CD14-positive monocyte (primary cell): ENCODE measurements around the gene TMEM171. TPM values are rescaled to one million over a fixed set of nuclear protein-coding genes. Genes with fewer than 3 reads are reported as not detected.

Experiments
- DNase-seq, 3 donors: peaks; one replicate each; pipeline ENCODE4 v3.0.0-alpha.2; 2011 to 2022
- H2AFZ ChIP-seq: 2 replicates; pipeline ENCODE4 v1.6.0; 2012; ENCODE audit warnings: mild to moderate bottlenecking, low read depth, low read length, inconsistent platforms; ENCODE audit not compliant: insufficient read depth, poor library complexity, severe bottlenecking
- H3K27ac ChIP-seq, 2 donors: 1 replicate in 1 of 2; 2 replicates in 1 of 2; pipeline ENCODE4 v1.5.1; 2012 to 2013; ENCODE audit warnings: low read length in 2 of 2, control low read depth in 1 of 2, inconsistent platforms in 1 of 2, low read depth in 1 of 2, mild to moderate bottlenecking in 1 of 2
- H3K27me3 ChIP-seq, 2 donors: one replicate each; pipeline versions ENCODE4 v1.6.0 to v1.6.1; 2011 to 2013; ENCODE audit warnings: low read length in 2 of 2; ENCODE audit not compliant: control insufficient read depth in 2 of 2, insufficient read depth in 2 of 2
- H3K36me3 ChIP-seq, 2 donors: replicated peaks in 1 of 2; 1 replicate in 1 of 2; 2 replicates in 1 of 2; pipeline versions ENCODE4 v1.5.1 to v1.6.1; 2012 to 2013; ENCODE audit warnings: low read length in 2 of 2, control low read depth in 1 of 2, inconsistent platforms in 1 of 2, mild to moderate bottlenecking in 1 of 2; ENCODE audit not compliant: insufficient read depth in 2 of 2, control insufficient read depth in 1 of 2
- H3K4me1 ChIP-seq, 2 donors: 1 replicate in 1 of 2; 2 replicates in 1 of 2; pipeline versions ENCODE4 v1.5.1 to v1.6.1; 2012 to 2013; ENCODE audit warnings: low read length in 2 of 2, control low read depth in 1 of 2, inconsistent platforms in 1 of 2, mild to moderate bottlenecking in 1 of 2, moderate library complexity in 1 of 2; ENCODE audit not compliant: insufficient read depth in 2 of 2, control insufficient read depth in 1 of 2
- H3K4me2 ChIP-seq: replicated peaks from 2 replicates; pipeline ENCODE3; 2012; ENCODE audit warnings: low read length, moderate library complexity, mild to moderate bottlenecking; ENCODE audit not compliant: poor library complexity, severe bottlenecking; ENCODE audit errors: extremely low read depth
- H3K4me3 ChIP-seq, 3 experiments: fragments of 200-600 bp in 1 of 3; sonication (generic) in 1 of 3; replicated peaks in 1 of 3; 1 replicate in 2 of 3; 2 replicates in 1 of 3; pipeline ENCODE4 v1.5.1; 2011 to 2013; ENCODE audit warnings: low read length in 3 of 3, mild to moderate bottlenecking in 3 of 3, control low read depth in 2 of 3, low read depth in 2 of 3, inconsistent platforms in 1 of 3, moderate library complexity in 1 of 3
- H3K79me2 ChIP-seq: 2 replicates; pipeline ENCODE4 v1.6.0; 2012; ENCODE audit warnings: mild to moderate bottlenecking, control low read depth, inconsistent platforms, low read length, moderate library complexity; ENCODE audit not compliant: insufficient read depth
- H3K9ac ChIP-seq: 2 replicates; pipeline ENCODE4 v1.6.0; 2017; ENCODE audit warnings: low read length, mild to moderate bottlenecking; ENCODE audit not compliant: insufficient read depth, poor library complexity, severe bottlenecking
- H3K9me3 ChIP-seq, 2 donors: replicated peaks in 1 of 2; 1 replicate in 1 of 2; 2 replicates in 1 of 2; pipeline versions ENCODE4 v1.5.1 to v1.6.1; 2012 to 2013; ENCODE audit warnings: low read length in 2 of 2, control low read depth in 1 of 2; ENCODE audit not compliant: control insufficient read depth in 1 of 2, insufficient read depth in 1 of 2
- H4K20me1 ChIP-seq: 2 replicates; pipeline ENCODE4 v1.6.0; 2012; ENCODE audit warnings: mild to moderate bottlenecking, low read length, control low read depth, moderate library complexity; ENCODE audit not compliant: insufficient read depth
- H3K27ac Mint-ChIP-seq, 7 donors: one replicate each; pipeline ENCODE4 v1.8.0; 2020; ENCODE audit warnings: mild to moderate bottlenecking in 7 of 7, mixed read lengths in 7 of 7, moderate library complexity in 6 of 7, inconsistent platforms in 2 of 7
- H3K27me3 Mint-ChIP-seq, 3 donors: one replicate each; pipeline ENCODE4 v1.8.0; 2021 to 2022; ENCODE audit warnings: low read depth in 3 of 3, mild to moderate bottlenecking in 3 of 3, mixed read lengths in 3 of 3, moderate library complexity in 3 of 3, inconsistent platforms in 1 of 3
- H3K36me3 Mint-ChIP-seq, 2 donors: one replicate each; pipeline ENCODE4 v1.8.0; 2020; ENCODE audit warnings: mixed read lengths in 2 of 2, inconsistent platforms in 1 of 2, mild to moderate bottlenecking in 1 of 2
- H3K4me1 Mint-ChIP-seq: one replicate; pipeline ENCODE4 v1.8.0; 2020; ENCODE audit warnings: mild to moderate bottlenecking, mixed read lengths
- H3K4me3 Mint-ChIP-seq, 2 donors: one replicate each; pipeline ENCODE4 v1.8.0; 2020; ENCODE audit warnings: mild to moderate bottlenecking in 2 of 2, mixed read lengths in 2 of 2, moderate library complexity in 1 of 2
- H3K9me3 Mint-ChIP-seq, 7 donors: one replicate each; pipeline ENCODE4 v1.8.0; 2020 to 2022; ENCODE audit warnings: mixed read lengths in 7 of 7, mild to moderate bottlenecking in 6 of 7, moderate library complexity in 6 of 7, inconsistent platforms in 2 of 7
- CTCF ChIP-seq: fragments of 200-600 bp; IDR thresholded peaks from one replicate; pipeline ENCODE4 v1.8.0; 2022; ENCODE audit warnings: antibody characterized with exemption, mild to moderate bottlenecking
- WGBS: methylation state at CpG from one replicate; pipeline ENCODE4 v1.1.5; 2013; ENCODE audit warnings: missing lambda C conversion rate; ENCODE audit not compliant: insufficient coverage; 5-methylcytosine and 5-hydroxymethylcytosine counted together
- intact Hi-C, 2 donors: fragments of 100-400 bp; cut with micrococcal nuclease; formaldehyde crosslinking; loops; one replicate each; pipeline versions ENCODE4 v1.15.0 to v1.15.1; 2023
- polyA plus RNA-seq, 3 donors: library from polyadenylated mRNA; depleted of rRNA in 1 of 3; unstranded in 2 of 3; stranded (reverse) in 1 of 3; fragments of 300-500 nt in 2 of 3; fragments of >200 nt in 1 of 3; fragmentation: Illumina TruSeq in 2 of 3; gene quantifications; 1 replicate in 2 of 3; 2 replicates in 1 of 3; pipeline ENCODE4 v1.2.3, GENCODE V29; 2012 to 2021

TMEM171 gene
- polyA plus RNA-seq, 3 donors = not detected

GRCh38 chr5:73149540-73149939 lies 29.2 kb downstream of the TMEM171 start:
- Histone ChIP-seq H3K9ac (no peak overlapping the region), H3K9me3 (no peaks in the 10 kb centered on the region), H3K27me3 (peaks cover 37 to 91% of the 10 kb centered on the region in 2 donors), H3K4me1 (no peaks in the 10 kb centered on the region), H3K36me3 (no peaks in the 10 kb centered on the region), H3K4me3 (no peak overlapping the region), H2AFZ (no peak overlapping the region), H4K20me1 (no peaks in the 10 kb centered on the region), H3K4me2 (no peak overlapping the region), H3K79me2 (no peaks in the 10 kb centered on the region), H3K27ac (no peak overlapping the region)
- H3K27me3 Mint-ChIP-seq = peaks cover 72 to 90% (median 82%) of the 10 kb centered on the region in 3 donors
- H3K9me3 Mint-ChIP-seq = peaks cover 0 to 2% (median 0%) of the 10 kb centered on the region in 7 donors
- no CpG with 5 or more reads among the region's 3 CpGs for WGBS
- intact Hi-C loops = no loop called here
- H3K4me3 Mint-ChIP-seq = peak overlapping the region in 1 of 2 donors; percentile 46
- no peak for TF ChIP-seq CTCF
- H3K36me3 Mint-ChIP-seq = no peaks in the 10 kb centered on the region
- DNase-seq = no peak
- H3K4me1 Mint-ChIP-seq = peaks cover 3% of the 10 kb centered on the region
- H3K27ac Mint-ChIP-seq = no peak overlapping the region

DNA sequence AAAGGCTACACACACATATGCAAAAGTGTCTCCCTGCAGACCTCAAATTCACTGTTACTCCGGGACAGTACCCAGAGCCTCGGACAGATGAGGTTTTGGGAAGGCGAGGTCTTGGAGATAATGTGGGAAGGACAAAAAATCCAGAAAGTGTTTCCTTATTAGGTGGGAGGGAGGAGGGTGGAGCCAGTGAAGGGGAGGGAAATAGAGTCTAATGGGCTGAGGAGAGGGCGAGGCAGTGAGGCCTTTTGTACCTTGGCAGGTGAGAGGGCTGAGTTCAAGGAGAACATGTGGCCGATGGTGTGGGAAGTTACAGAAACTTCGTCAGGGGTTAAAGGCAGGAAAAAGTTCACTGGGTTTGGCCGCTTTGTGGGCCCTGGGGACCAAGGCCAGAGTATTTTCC lies 30.5 kb downstream of the TMEM171 start:
- Mint-ChIP-seq H3K27ac (no peak overlapping the region), H3K9me3 (peaks cover 0 to 2% (median 0%) of the 10 kb centered on the region in 7 donors), H3K4me3 (peak overlapping the region in 1 of 2 donors; percentile 17), H3K36me3 (no peaks in the 10 kb centered on the region), H3K4me1 (peaks cover 3% of the 10 kb centered on the region), H3K27me3 (peaks cover 76 to 89% (median 78%) of the 10 kb centered on the region in 3 donors)
- H3K27me3 ChIP-seq = peaks cover 31 to 91% of the 10 kb centered on the region in 2 donors
- H3K4me1 ChIP-seq = no peaks in the 10 kb centered on the region
- no peak overlapping the region for H2AFZ ChIP-seq
- no peak overlapping the region for H3K9ac ChIP-seq
- no peak overlapping the region for H3K4me3 ChIP-seq
- H3K36me3 ChIP-seq = no peaks in the 10 kb centered on the region
- WGBS = 78% methylated on average over 7 of the region's 7 CpGs
- no peak overlapping the region for H3K27ac ChIP-seq
- TF ChIP-seq CTCF = no peak
- H3K9me3 ChIP-seq = no peaks in the 10 kb centered on the region
- intact Hi-C loops = no loop called here
- DNase-seq = no peak
- no peaks in the 10 kb centered on the region for H4K20me1 ChIP-seq
- H3K4me2 ChIP-seq = no peak overlapping the region
- H3K79me2 ChIP-seq = no peaks in the 10 kb centered on the region
